K562 (cell line): Measurements from ENCODE around the gene ADRA2A. TPM values are rescaled to one million over a fixed set of nuclear protein-coding genes. Genes with fewer than 3 reads are reported as not detected.

Source experiments
- ATAC-seq: fragments of 200-7000 bp; cut with Tn5 transposase; 3 replicates; pipeline ENCODE4 v1.9.1; 2020; ENCODE audit warnings: moderate library complexity
- BruUV-seq: library from RNA; stranded (reverse); fragments of 400-500 nt; replicated peaks from 2 replicates; lab custom pipeline; 2021; lab: Mats Ljungman, UMichigan
- CTCF ChIA-PET: fragments of 300-600 bp; formaldehyde crosslinking; extraction: SDS; loops from one replicate; lab custom pipeline; 2021; ENCODE audit warnings: low intra/inter-chr PET ratio; lab: Yijun Ruan, JAX
- POLR2A ChIA-PET: fragments of 300-600, 350-650 bp; sonication (Branson Sonifier 250); formaldehyde crosslinking; extraction: SDS; loops from one replicate; lab custom pipeline; 2021; ENCODE audit warnings: antibody characterized with exemption, inconsistent platforms; lab: Yijun Ruan, JAX
- DNase-seq, 4 experiments: peaks; one replicate each; pipeline versions ENCODE4 v3.0.0 to v3.0.0-alpha.2; 2011 to 2018; ENCODE audit warnings: low spot score in 3 of 4, mixed read lengths in 3 of 4; ENCODE audit errors: extremely low read depth in 1 of 4
- FAIRE-seq: peaks from 2 replicates; lab custom pipeline; 2011; peaks lifted over from hg19 to GRCh38; lab: Jason Lieb, UNC
- H2AFZ ChIP-seq: 2 replicates; pipeline ENCODE4 v1.6.0; 2011; ENCODE audit warnings: low read depth, low read length, control low read depth, inconsistent platforms
- H3K27ac ChIP-seq: fragments of 200-600 bp; 3 replicates; pipeline ENCODE4 v1.8.0; 2011; ENCODE audit warnings: low read depth, mild to moderate bottlenecking, control low read depth, inconsistent platforms, low read length, moderate library complexity, mixed read lengths; ENCODE audit errors: extremely low read depth
- H3K27me3 ChIP-seq, 2 experiments: fragments of 300-600 bp in 1 of 2; 2 replicates in 1 of 2; 3 replicates in 1 of 2; pipeline versions ENCODE4 v1.6.0 to v1.8.0; 2011; ENCODE audit warnings: inconsistent platforms in 2 of 2, low read length in 2 of 2, mild to moderate bottlenecking in 1 of 2, mixed read lengths in 1 of 2, moderate library complexity in 1 of 2; ENCODE audit not compliant: control insufficient read depth in 2 of 2, insufficient read depth in 2 of 2
- H3K36me3 ChIP-seq: fragments of 300-600 bp; 3 replicates; pipeline ENCODE4 v1.8.0; 2011; ENCODE audit warnings: mild to moderate bottlenecking, low read length, inconsistent platforms; ENCODE audit not compliant: control insufficient read depth, insufficient read depth
- H3K4me1 ChIP-seq, 2 experiments: fragments of 200-600 bp in 1 of 2; replicated peaks in 1 of 2; 2 replicates in 1 of 2; 3 replicates in 1 of 2; pipeline versions ENCODE4 v1.5.1 to v1.8.0; 2011; ENCODE audit warnings: inconsistent platforms in 2 of 2, low read length in 2 of 2, mild to moderate bottlenecking in 1 of 2, mixed read lengths in 1 of 2, moderate library complexity in 1 of 2; ENCODE audit not compliant: control insufficient read depth in 2 of 2, insufficient read depth in 2 of 2
- H3K4me2 ChIP-seq: 2 replicates; pipeline ENCODE4 v1.6.1; 2011; ENCODE audit warnings: low read length, control low read depth, inconsistent platforms, mixed read lengths; ENCODE audit not compliant: insufficient read depth
- H3K4me3 ChIP-seq: fragments of 200-600 bp; sonication (generic), shearing (Covaris generic); 2 replicates; pipeline ENCODE4 v1.5.1; 2016; ENCODE audit warnings: control low read depth, inconsistent platforms
- H3K79me2 ChIP-seq: fragments of 200-600 bp; 3 replicates; pipeline ENCODE4 v1.8.0; 2011; ENCODE audit warnings: low read length, inconsistent platforms; ENCODE audit not compliant: control insufficient read depth, insufficient read depth
- H3K9ac ChIP-seq, 2 experiments: 2 replicates each; pipeline versions ENCODE4 v1.6.0 to v1.6.1; 2011; ENCODE audit warnings: low read depth in 2 of 2, low read length in 2 of 2, control low read depth in 1 of 2, inconsistent platforms in 1 of 2, mild to moderate bottlenecking in 1 of 2, mixed read lengths in 1 of 2; ENCODE audit not compliant: insufficient read depth in 1 of 2
- H3K9me1 ChIP-seq: one replicate; pipeline ENCODE4 v1.6.0; 2011; ENCODE audit warnings: inconsistent platforms, mild to moderate bottlenecking, low read length, moderate library complexity; ENCODE audit not compliant: control insufficient read depth, insufficient read depth
- H3K9me3 ChIP-seq: replicated peaks from 2 replicates; pipeline ENCODE4 v1.5.1; 2011; ENCODE audit warnings: low read depth, low read length, inconsistent platforms; ENCODE audit not compliant: control insufficient read depth, insufficient read depth
- H4K20me1 ChIP-seq: replicated peaks from 2 replicates; pipeline ENCODE4 v1.6.1; 2011; ENCODE audit warnings: low read length, inconsistent platforms, mixed read lengths; ENCODE audit not compliant: control insufficient read depth, insufficient read depth
- PHB ChIP-seq: fragments of 250-450 bp; sonication (Bioruptor Pico); IDR thresholded peaks from 2 replicates; pipeline ENCODE4 v1.5.0; 2021
- ZNF592 ChIP-seq: fragments of 450-650 bp; IDR thresholded peaks from 2 replicates; pipeline ENCODE4 v1.6.1; 2017; ENCODE audit warnings: antibody characterized with exemption, mild to moderate bottlenecking
- WGBS: fragments of 100-300 bp; shearing (Covaris generic); methylation state at CpG from one replicate; pipeline ENCODE4 v1.1.6; 2016; ENCODE audit warnings: low coverage, mixed read lengths; ENCODE audit not compliant: insufficient coverage; ENCODE audit errors: missing lambda C conversion rate; 5-methylcytosine and 5-hydroxymethylcytosine counted together
- in situ Hi-C: fragments of 300-500 bp; cut with MboI; formaldehyde crosslinking; loops from 4 replicates; pipeline ENCODE4 v1.15.0; 2018; ENCODE audit warnings: inconsistent platforms, mixed read lengths
- intact Hi-C: fragments of 100-400 bp; cut with micrococcal nuclease; formaldehyde crosslinking; loops from 2 replicates; pipeline ENCODE4 v1.14.2; 2022
- polyA plus RNA-seq, 8 experiments: library from polyadenylated mRNA; depleted of rRNA in 4 of 8; stranded (reverse) in 5 of 8; unstranded in 3 of 8; fragments of >200 nt; fragmentation: Nextera tagmentation in 2 of 8; fragmentation: Illumina TruSeq in 1 of 8; extraction: Ambion mirVana in 2 of 8; extraction: Trizol in 1 of 8; gene quantifications; 2 replicates each; pipeline versions ENCODE4 v1.2.1 to v1.2.3, GENCODE V29; 2011 to 2014; ENCODE audit warnings: inconsistent platforms in 1 of 8, missing spikeins in 1 of 8
- total RNA-seq, 7 experiments: library from RNA; depleted of rRNA in 6 of 7; stranded (reverse); fragments of >200 nt in 6 of 7; fragmentation: Illumina TruSeq in 2 of 7; extraction: Trizol in 2 of 7; gene quantifications; 2 replicates each; pipeline versions ENCODE4 v1.2.1 to v1.2.3, GENCODE V29; 2011 to 2021; ENCODE audit warnings: low replicate concordance in 1 of 7

Gene ADRA2A
- total and polyA plus RNA-seq, 9 of the 15 experiments (the other 6 are each of a cell fraction or from before 2014, with no cell fraction given), result not detected

GRCh38 chr10:111091833-111092232, 15.0 kb downstream of the ADRA2A start:
- H3K9ac ChIP-seq, result no peak overlapping the region
- POLR2A ChIA-PET, result interaction anchor here (1.0 kb wide), 1 partner anchor 15 kb away, joined by 3 read pairs; no protein-coding TSS in a partner anchor
- CTCF ChIA-PET, result no interaction called here
- H4K20me1 ChIP-seq, result no peaks in the 10 kb centered on the region
- no peaks in the 10 kb centered on the region; a peak in 1 of 5 replicates for H3K27me3 ChIP-seq
- DNase-seq (no peak), ATAC-seq (no peak), FAIRE-seq (no peak)
- no peak overlapping the region for H3K4me2 ChIP-seq
- no peaks in the 10 kb centered on the region for H3K79me2 ChIP-seq
- no peaks in the 10 kb centered on the region; a peak in 1 of 5 replicates for H3K4me1 ChIP-seq
- no peak overlapping the region for H2AFZ ChIP-seq
- H3K4me3 ChIP-seq, result no peak overlapping the region
- WGBS, result 0% methylated on average over 7 of the region's 7 CpGs
- intact Hi-C loops (no loop called here), in situ Hi-C loops (no loop called here)
- BruUV-seq, result no TSS peak
- TF ChIP-seq PHB, result no peak
- no peak for TF ChIP-seq ZNF592
- no peaks in the 10 kb centered on the region for H3K36me3 ChIP-seq
- no peaks in the 10 kb centered on the region for H3K9me3 ChIP-seq
- no peak overlapping the region for H3K27ac ChIP-seq
- no peaks in the 10 kb centered on the region for H3K9me1 ChIP-seq
